ENCODE data around the gene KIF26B. TPM values are rescaled to one million over a fixed set of nuclear protein-coding genes. Genes with fewer than 3 reads are reported as not detected.

The KIF26B gene
- polyA plus RNA-seq, 1 donor (not counting 4 experiments of a cell fraction or from before 2014, with no cell fraction given), result 0.58 TPM

DNA sequence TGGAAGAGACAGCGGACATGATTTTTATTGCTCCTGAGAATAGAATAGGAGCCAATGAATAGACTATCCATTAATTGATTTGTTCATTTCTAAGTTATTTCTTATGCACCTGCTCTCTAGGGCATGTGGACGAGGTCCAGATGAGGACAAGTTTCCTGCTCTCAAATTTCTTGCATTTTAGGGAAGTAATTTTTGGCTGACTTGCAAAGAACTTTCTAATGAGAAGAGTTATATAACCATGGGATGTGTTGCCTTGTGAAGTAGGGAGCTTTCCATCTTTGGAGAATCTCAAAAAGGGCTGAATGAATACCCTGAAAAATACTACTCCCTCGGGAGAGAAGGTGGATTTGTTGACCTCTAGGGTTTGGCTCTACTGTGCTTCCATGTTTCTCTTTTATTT, 243.0 kb downstream of the KIF26B start:
- Histone ChIP-seq H4K20me1 (ENCODE audit: control insufficient read depth, extremely low read depth, insufficient read depth, low read length) (no peaks in the 10 kb centered on the region), H3K9ac (ENCODE audit: control insufficient read depth, extremely low read depth, insufficient read depth, low read length) (no peak overlapping the region), H3K36me3 (ENCODE audit: control insufficient read depth in 2 of 2, extremely low read depth in 1 of 2, insufficient read depth in 2 of 2, low read length in 2 of 2) (no peaks in the 10 kb centered on the region), H3K9me3 (ENCODE audit: control insufficient read depth, low read depth, low read length) (no peaks in the 10 kb centered on the region), H2AFZ (ENCODE audit: control insufficient read depth, low read length) (no peak overlapping the region), H3K9me1 (ENCODE audit: control insufficient read depth, extremely low read depth, insufficient read depth, low read length) (no peaks in the 10 kb centered on the region), H3K4me2 (ENCODE audit: control insufficient read depth, extremely low read depth, insufficient read depth, low read depth, low read length) (no peak overlapping the region), H3K27ac (ENCODE audit: control insufficient read depth, insufficient read depth, low read length) (no peak overlapping the region), H3K27me3 (ENCODE audit: control insufficient read depth, extremely low read depth, insufficient read depth, low read length) (no peaks in the 10 kb centered on the region), H3K4me3 (ENCODE audit: control insufficient read depth in 2 of 3, extremely low read depth in 1 of 3, insufficient read depth in 2 of 3, low read depth in 1 of 3, low read length in 3 of 3) (no peak overlapping the region), H3K4me1 (ENCODE audit: control insufficient read depth, extremely low read depth, insufficient read depth, low read length) (no peaks in the 10 kb centered on the region), H3K79me2 (ENCODE audit: control insufficient read depth, insufficient read depth, low read length) (no peaks in the 10 kb centered on the region)
- DNase-seq (ENCODE audit: low read depth, low spot score) (no peak), FAIRE-seq (no peak)
- TF ChIP-seq EZH2 (IDR thresholded peaks at IDR 0.05; ENCODE audit: low read length), result no peak
- TF ChIP-seq, protein P1, sequence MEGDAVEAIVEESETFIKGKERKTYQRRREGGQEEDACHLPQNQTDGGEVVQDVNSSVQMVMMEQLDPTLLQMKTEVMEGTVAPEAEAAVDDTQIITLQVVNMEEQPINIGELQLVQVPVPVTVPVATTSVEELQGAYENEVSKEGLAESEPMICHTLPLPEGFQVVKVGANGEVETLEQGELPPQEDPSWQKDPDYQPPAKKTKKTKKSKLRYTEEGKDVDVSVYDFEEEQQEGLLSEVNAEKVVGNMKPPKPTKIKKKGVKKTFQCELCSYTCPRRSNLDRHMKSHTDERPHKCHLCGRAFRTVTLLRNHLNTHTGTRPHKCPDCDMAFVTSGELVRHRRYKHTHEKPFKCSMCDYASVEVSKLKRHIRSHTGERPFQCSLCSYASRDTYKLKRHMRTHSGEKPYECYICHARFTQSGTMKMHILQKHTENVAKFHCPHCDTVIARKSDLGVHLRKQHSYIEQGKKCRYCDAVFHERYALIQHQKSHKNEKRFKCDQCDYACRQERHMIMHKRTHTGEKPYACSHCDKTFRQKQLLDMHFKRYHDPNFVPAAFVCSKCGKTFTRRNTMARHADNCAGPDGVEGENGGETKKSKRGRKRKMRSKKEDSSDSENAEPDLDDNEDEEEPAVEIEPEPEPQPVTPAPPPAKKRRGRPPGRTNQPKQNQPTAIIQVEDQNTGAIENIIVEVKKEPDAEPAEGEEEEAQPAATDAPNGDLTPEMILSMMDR (optimal IDR thresholded peaks at IDR 0.05 in 1 of 3, IDR thresholded peaks at IDR 0.05 in 1 of 3, conservative IDR thresholded peaks at IDR 0.05 in 1 of 3; ENCODE audit: extremely low read depth in 1 of 3, insufficient read depth in 2 of 3, low read length in 3 of 3), result no peak
- dilution Hi-C loops (cut with MboI; ENCODE audit: extremely low pct_ligation_motif_present, low sequenced_read_pairs), result no loop called here

DNA sequence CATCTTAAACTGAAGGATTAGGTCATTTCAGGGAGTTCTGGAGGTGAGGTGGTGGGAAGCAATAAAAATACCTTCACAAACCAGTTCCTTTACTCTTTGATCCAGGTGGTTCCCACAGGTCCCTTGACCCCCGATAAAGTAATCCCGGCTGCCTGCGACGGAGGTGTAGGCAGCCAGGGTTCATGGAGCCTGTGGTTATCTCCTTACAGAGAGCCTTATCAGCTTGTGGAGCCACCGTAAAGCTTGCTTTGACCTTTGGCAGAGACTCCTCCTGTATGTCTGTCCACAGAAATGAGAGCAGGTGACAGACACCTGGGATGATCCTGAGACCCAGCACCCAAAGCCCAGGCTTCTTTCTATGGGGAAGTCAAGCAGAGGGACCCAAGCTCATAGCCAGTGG, 243.4 kb downstream of the KIF26B start:
- Histone ChIP-seq H3K27ac (ENCODE audit: control insufficient read depth, insufficient read depth, low read length) (no peak overlapping the region), H3K4me2 (ENCODE audit: control insufficient read depth, extremely low read depth, insufficient read depth, low read depth, low read length) (no peak overlapping the region), H3K4me3 (ENCODE audit: control insufficient read depth in 2 of 3, extremely low read depth in 1 of 3, insufficient read depth in 2 of 3, low read depth in 1 of 3, low read length in 3 of 3) (no peak overlapping the region), H3K9me1 (ENCODE audit: control insufficient read depth, extremely low read depth, insufficient read depth, low read length) (no peaks in the 10 kb centered on the region), H4K20me1 (ENCODE audit: control insufficient read depth, extremely low read depth, insufficient read depth, low read length) (no peaks in the 10 kb centered on the region), H3K36me3 (ENCODE audit: control insufficient read depth in 2 of 2, extremely low read depth in 1 of 2, insufficient read depth in 2 of 2, low read length in 2 of 2) (no peaks in the 10 kb centered on the region), H2AFZ (ENCODE audit: control insufficient read depth, low read length) (no peak overlapping the region), H3K27me3 (ENCODE audit: control insufficient read depth, extremely low read depth, insufficient read depth, low read length) (no peaks in the 10 kb centered on the region), H3K79me2 (ENCODE audit: control insufficient read depth, insufficient read depth, low read length) (no peaks in the 10 kb centered on the region), H3K4me1 (ENCODE audit: control insufficient read depth, extremely low read depth, insufficient read depth, low read length) (no peaks in the 10 kb centered on the region), H3K9me3 (ENCODE audit: control insufficient read depth, low read depth, low read length) (no peaks in the 10 kb centered on the region), H3K9ac (ENCODE audit: control insufficient read depth, extremely low read depth, insufficient read depth, low read length) (no peak overlapping the region)
- TF ChIP-seq EZH2 (IDR thresholded peaks at IDR 0.05; ENCODE audit: low read length), result no peak
- TF ChIP-seq, protein P1 (optimal IDR thresholded peaks at IDR 0.05 in 1 of 3, IDR thresholded peaks at IDR 0.05 in 1 of 3, conservative IDR thresholded peaks at IDR 0.05 in 1 of 3; ENCODE audit: extremely low read depth in 1 of 3, insufficient read depth in 2 of 3, low read length in 3 of 3), result no peak
- no peak for FAIRE-seq
- DNase-seq (ENCODE audit: low read depth, low spot score), result no peak
- dilution Hi-C loops (cut with MboI; ENCODE audit: extremely low pct_ligation_motif_present, low sequenced_read_pairs), result no loop called here
